Measurements from ENCODE around the gene GCSAML.

Gene GCSAML

GRCh38 chr1:247562198-247562597, 13.3 kb downstream of the GCSAML start:
- Histone ChIP-seq H3K4me1 (ENCODE audit: insufficient read depth, insufficient read length) (no peaks in the 10 kb centered on the region), H3K36me3 (ENCODE audit: insufficient read depth, insufficient read length, low read length) (no peaks in the 10 kb centered on the region), H3K27me3 (ENCODE audit: insufficient read depth, insufficient read length) (no peaks in the 10 kb centered on the region), H3K4me3 (ENCODE audit: insufficient read length, low read depth) (no peak overlapping the region), H3K9me3 (ENCODE audit: insufficient read depth, low read length) (no peaks in the 10 kb centered on the region), H3K9ac (ENCODE audit: insufficient read length, low read depth) (no peak overlapping the region)
- TF ChIP-seq SUZ12 (IDR thresholded peaks at IDR 0.05; ENCODE audit: extremely low read depth, insufficient read depth, insufficient read length) (no peak), YY1 (IDR thresholded peaks at IDR 0.05; ENCODE audit: insufficient read depth, insufficient read length) (no peak), ZNF274 (IDR thresholded peaks at IDR 0.05; ENCODE audit: low read depth, low read length) (no peak)
- DNase-seq (ENCODE audit: low read depth, low spot score) = no peak

DNA sequence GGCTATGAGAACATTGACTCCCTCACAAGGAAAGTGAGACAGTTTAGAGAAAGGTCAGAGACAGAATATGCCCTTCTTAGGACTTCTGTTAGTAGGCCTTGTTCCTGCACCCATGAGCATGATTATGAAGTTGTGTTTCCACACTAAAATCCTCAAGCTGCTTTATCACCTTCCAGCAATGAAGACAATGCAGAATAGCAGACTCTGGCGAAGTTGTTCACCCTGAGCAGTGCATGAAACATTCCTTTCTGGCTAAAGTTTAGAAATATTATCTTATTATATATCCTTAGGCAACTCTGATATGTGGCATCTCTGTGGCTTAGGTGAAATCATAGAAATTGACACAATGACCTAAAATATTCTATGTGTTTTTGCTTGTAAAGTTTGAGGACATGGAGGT, 25.3 kb downstream of the GCSAML start:
- DNase-seq (ENCODE audit: low read depth, low spot score) = no peak

DNA sequence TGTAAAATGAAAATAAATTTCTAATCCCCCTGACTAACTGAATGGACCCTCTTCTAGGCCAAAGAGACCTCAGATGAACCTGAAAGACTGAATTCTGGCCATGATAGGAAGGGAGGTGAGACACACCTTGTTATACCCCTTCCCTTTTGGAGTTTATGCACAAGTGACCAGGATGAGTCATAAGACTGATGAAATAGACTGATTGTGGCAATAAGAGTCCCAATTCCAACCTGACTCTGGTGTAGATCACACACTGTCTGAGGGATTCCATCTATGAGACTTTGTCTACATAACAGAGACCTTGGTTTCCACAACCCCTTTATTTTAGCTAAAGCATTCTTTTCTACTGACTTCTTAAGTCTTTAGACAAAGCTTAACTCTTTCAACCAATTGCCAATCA, 25.7 kb downstream of the GCSAML start:
- Histone ChIP-seq H3K36me3 (ENCODE audit: insufficient read depth, insufficient read length, low read length) (no peaks in the 10 kb centered on the region), H3K4me1 (ENCODE audit: insufficient read depth, insufficient read length) (no peaks in the 10 kb centered on the region), H3K9me3 (ENCODE audit: insufficient read depth, low read length) (no peaks in the 10 kb centered on the region), H3K9ac (ENCODE audit: insufficient read length, low read depth) (no peak overlapping the region), H3K4me3 (ENCODE audit: insufficient read length, low read depth) (no peak overlapping the region), H3K27me3 (ENCODE audit: insufficient read depth, insufficient read length) (no peaks in the 10 kb centered on the region)
- DNase-seq (ENCODE audit: low read depth, low spot score) = no peak
- TF ChIP-seq YY1 (IDR thresholded peaks at IDR 0.05; ENCODE audit: insufficient read depth, insufficient read length) = no peak
- no peak for TF ChIP-seq SUZ12 (IDR thresholded peaks at IDR 0.05; ENCODE audit: extremely low read depth, insufficient read depth, insufficient read length)
- TF ChIP-seq ZNF274 (IDR thresholded peaks at IDR 0.05; ENCODE audit: low read depth, low read length) = no peak

More for the DNA sequence above, 25.3 kb downstream of the GCSAML start:
- no peaks in the 10 kb centered on the region for H3K4me1 ChIP-seq (ENCODE audit: insufficient read depth, insufficient read length)
- H3K9me3 ChIP-seq (ENCODE audit: insufficient read depth, low read length) = no peaks in the 10 kb centered on the region
- no peaks in the 10 kb centered on the region for H3K27me3 ChIP-seq (ENCODE audit: insufficient read depth, insufficient read length)
- no peaks in the 10 kb centered on the region for H3K36me3 ChIP-seq (ENCODE audit: insufficient read depth, insufficient read length, low read length)
- TF ChIP-seq YY1 (IDR thresholded peaks at IDR 0.05; ENCODE audit: insufficient read depth, insufficient read length) (no peak), SUZ12 (IDR thresholded peaks at IDR 0.05; ENCODE audit: extremely low read depth, insufficient read depth, insufficient read length) (no peak), ZNF274 (IDR thresholded peaks at IDR 0.05; ENCODE audit: low read depth, low read length) (no peak)
- no peak overlapping the region for H3K9ac ChIP-seq (ENCODE audit: insufficient read length, low read depth)
- H3K4me3 ChIP-seq (ENCODE audit: insufficient read length, low read depth) = no peak overlapping the region

- Histone ChIP-seq H3K9ac (ENCODE audit: insufficient read length, low read depth) (no peak overlapping the region), H3K4me3 (ENCODE audit: insufficient read length, low read depth) (no peak overlapping the region), H3K36me3 (ENCODE audit: insufficient read depth, insufficient read length, low read length) (no peaks in the 10 kb centered on the region), H3K4me1 (ENCODE audit: insufficient read depth, insufficient read length) (no peaks in the 10 kb centered on the region), H3K27me3 (ENCODE audit: insufficient read depth, insufficient read length) (no peaks in the 10 kb centered on the region), H3K9me3 (ENCODE audit: insufficient read depth, low read length) (no peaks in the 10 kb centered on the region)
- no peak for DNase-seq (ENCODE audit: low read depth, low spot score)
- TF ChIP-seq YY1 (IDR thresholded peaks at IDR 0.05; ENCODE audit: insufficient read depth, insufficient read length) (no peak), ZNF274 (IDR thresholded peaks at IDR 0.05; ENCODE audit: low read depth, low read length) (no peak), SUZ12 (IDR thresholded peaks at IDR 0.05; ENCODE audit: extremely low read depth, insufficient read depth, insufficient read length) (no peak)
These were observed 27.6 kb downstream of the GCSAML start for GRCh38 chr1:247576514-247576913.

DNA sequence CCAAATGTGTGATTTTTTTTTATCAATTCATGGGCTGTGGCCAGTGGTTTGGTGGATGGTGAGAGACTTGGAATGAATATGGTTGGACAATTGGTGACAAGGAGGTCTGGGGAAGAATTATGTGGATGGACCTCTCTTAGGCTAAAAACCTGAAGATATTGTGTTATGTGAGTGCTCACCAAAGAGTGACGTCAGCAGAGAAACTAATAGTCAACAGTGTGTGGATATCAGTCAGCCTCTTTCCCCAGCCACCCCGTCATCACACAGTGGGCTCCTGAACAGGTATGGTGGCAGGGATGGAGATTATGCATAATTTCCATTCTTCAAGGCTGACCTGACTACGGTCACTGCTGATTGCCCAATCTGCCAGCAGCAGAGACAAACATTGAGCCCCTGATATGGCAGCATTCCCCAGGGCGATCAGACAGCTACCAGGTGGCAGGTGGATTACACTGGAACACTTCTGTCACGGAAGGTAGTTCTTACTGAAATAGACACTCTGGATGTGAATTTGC, 30.1 kb downstream of the GCSAML start:
- no peaks in the 10 kb centered on the region for H3K4me1 ChIP-seq (ENCODE audit: insufficient read depth, insufficient read length)
- H3K36me3 ChIP-seq (ENCODE audit: insufficient read depth, insufficient read length, low read length) = no peaks in the 10 kb centered on the region

GRCh38 chr1:247588060-247588459, 39.1 kb downstream of the GCSAML start, which contains the start of gene OR2G2:
TSS of gene OR2G2 (plus strand) at chr1:247588360. CDS start at chr1:247588360, 0 bp downstream.
- no peak within 1 kb of the TSS for H3K4me3 ChIP-seq (ENCODE audit: insufficient read length, low read depth)
- TF ChIP-seq SUZ12 (IDR thresholded peaks at IDR 0.05; ENCODE audit: extremely low read depth, insufficient read depth, insufficient read length) (no peak), YY1 (IDR thresholded peaks at IDR 0.05; ENCODE audit: insufficient read depth, insufficient read length) (no peak), ZNF274 (IDR thresholded peaks at IDR 0.05; ENCODE audit: low read depth, low read length) (no peak)
- H3K36me3 ChIP-seq (ENCODE audit: insufficient read depth, insufficient read length, low read length) = no peaks in the 10 kb centered on the region
- H3K9me3 ChIP-seq (ENCODE audit: insufficient read depth, low read length) = peaks cover 21% of the 10 kb centered on the region
- no peak within 1 kb of the TSS for H3K9ac ChIP-seq (ENCODE audit: insufficient read length, low read depth)
- DNase-seq (ENCODE audit: low read depth, low spot score) = no peak
- no peaks in the 10 kb centered on the region for H3K27me3 ChIP-seq (ENCODE audit: insufficient read depth, insufficient read length)
- no peaks in the 10 kb centered on the region for H3K4me1 ChIP-seq (ENCODE audit: insufficient read depth, insufficient read length)

More for the DNA sequence above, 30.1 kb downstream of the GCSAML start:
- DNase-seq (ENCODE audit: low read depth, low spot score) = no peak
- Histone ChIP-seq H3K4me3 (ENCODE audit: insufficient read length, low read depth) (no peak overlapping the region), H3K27me3 (ENCODE audit: insufficient read depth, insufficient read length) (no peaks in the 10 kb centered on the region), H3K9me3 (ENCODE audit: insufficient read depth, low read length) (0 out of 2 replicates have a peak, but pooled peaks cover 2% of the 10 kb centered on the region), H3K9ac (ENCODE audit: insufficient read length, low read depth) (no peak overlapping the region)
- TF ChIP-seq SUZ12 (IDR thresholded peaks at IDR 0.05; ENCODE audit: extremely low read depth, insufficient read depth, insufficient read length) = no peak
- TF ChIP-seq YY1 (IDR thresholded peaks at IDR 0.05; ENCODE audit: insufficient read depth, insufficient read length) = no peak
- no peak for TF ChIP-seq ZNF274 (IDR thresholded peaks at IDR 0.05; ENCODE audit: low read depth, low read length)

DNA sequence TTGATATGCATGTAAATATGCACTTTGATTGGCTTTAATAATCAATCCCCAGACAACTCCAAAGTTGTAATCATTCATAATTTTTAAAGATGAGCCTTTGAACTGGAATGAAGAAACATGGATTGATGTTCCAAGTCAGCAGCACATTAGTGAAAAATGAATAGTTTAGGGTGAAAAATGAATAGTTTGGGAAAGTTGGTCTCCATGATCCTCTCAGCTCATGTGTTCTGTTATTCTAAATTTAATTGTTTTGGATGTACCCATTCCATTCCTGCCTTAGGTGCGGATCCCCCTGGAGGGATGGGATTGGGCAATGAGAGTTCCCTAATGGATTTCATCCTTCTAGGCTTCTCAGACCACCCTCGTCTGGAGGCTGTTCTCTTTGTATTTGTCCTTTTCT, 56.4 kb downstream of the GCSAML start, which contains the start of gene OR2G3:
OR2G3 (plus strand) TSS at position 301 of the 400 bp plus-strand sequence; CDS start at position 301, 0 bp downstream.
- Histone ChIP-seq H3K9me3 (ENCODE audit: insufficient read depth, low read length) (no peaks in the 10 kb centered on the region), H3K9ac (ENCODE audit: insufficient read length, low read depth) (no peak within 1 kb of the TSS), H3K36me3 (ENCODE audit: insufficient read depth, insufficient read length, low read length) (no peaks in the 10 kb centered on the region), H3K4me3 (ENCODE audit: insufficient read length, low read depth) (no peak within 1 kb of the TSS), H3K27me3 (ENCODE audit: insufficient read depth, insufficient read length) (no peaks in the 10 kb centered on the region), H3K4me1 (ENCODE audit: insufficient read depth, insufficient read length) (no peaks in the 10 kb centered on the region)
- TF ChIP-seq YY1 (IDR thresholded peaks at IDR 0.05; ENCODE audit: insufficient read depth, insufficient read length) (no peak), ZNF274 (IDR thresholded peaks at IDR 0.05; ENCODE audit: low read depth, low read length) (no peak)
- no peak for DNase-seq (ENCODE audit: low read depth, low spot score)

Data from NT2/D1 (cell line).